GM12873 (cell line): ENCODE results near the gene TEX9.

Source experiments
- TF ChIP-seq, protein P1 (sequence below): IDR thresholded peaks from 2 replicates; pipeline ENCODE4 v1.5.1; 2012; ENCODE audit warnings: low read depth, mild to moderate bottlenecking, moderate library complexity, low read length, control low read depth; ENCODE audit not compliant: insufficient read depth; ENCODE audit errors: missing control alignments

TEX9 gene

DNA sequence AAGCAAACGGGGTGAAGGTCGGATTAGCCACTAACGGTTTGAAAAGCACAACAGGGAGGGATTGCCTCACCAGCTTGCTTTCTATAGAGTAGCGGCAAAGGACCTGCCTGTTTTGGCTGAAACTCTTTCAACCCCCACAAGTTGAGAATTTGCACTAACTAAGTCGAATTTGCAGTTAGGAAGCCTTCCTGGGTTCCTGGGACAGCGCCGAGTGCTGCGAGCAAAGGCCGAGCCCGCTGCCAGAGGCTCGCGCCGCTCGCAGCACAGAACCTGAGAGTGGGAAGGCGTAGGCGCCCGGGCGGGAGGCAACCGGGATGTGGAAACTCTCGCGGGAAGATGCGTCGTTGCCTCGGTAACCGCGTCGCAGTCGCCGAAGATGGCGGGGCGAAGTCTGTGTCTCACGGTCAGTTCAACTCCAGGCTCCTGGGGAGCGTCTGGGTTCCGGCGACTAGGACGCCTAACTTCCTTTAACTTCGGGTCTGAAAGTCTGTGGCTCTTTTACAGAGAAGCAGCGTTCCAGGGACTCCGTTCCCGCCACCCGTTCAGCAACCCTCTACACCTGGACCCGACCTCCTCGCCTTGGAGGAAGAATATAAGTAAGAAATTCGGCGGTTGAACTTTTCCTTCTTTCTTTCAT lies at the start of gene TEX9:
TEX9 (plus strand) TSS at position 352 of the 637 bp plus-strand sequence; CDS start at position 377, 25 bp downstream.
- TF ChIP-seq, protein P1, sequence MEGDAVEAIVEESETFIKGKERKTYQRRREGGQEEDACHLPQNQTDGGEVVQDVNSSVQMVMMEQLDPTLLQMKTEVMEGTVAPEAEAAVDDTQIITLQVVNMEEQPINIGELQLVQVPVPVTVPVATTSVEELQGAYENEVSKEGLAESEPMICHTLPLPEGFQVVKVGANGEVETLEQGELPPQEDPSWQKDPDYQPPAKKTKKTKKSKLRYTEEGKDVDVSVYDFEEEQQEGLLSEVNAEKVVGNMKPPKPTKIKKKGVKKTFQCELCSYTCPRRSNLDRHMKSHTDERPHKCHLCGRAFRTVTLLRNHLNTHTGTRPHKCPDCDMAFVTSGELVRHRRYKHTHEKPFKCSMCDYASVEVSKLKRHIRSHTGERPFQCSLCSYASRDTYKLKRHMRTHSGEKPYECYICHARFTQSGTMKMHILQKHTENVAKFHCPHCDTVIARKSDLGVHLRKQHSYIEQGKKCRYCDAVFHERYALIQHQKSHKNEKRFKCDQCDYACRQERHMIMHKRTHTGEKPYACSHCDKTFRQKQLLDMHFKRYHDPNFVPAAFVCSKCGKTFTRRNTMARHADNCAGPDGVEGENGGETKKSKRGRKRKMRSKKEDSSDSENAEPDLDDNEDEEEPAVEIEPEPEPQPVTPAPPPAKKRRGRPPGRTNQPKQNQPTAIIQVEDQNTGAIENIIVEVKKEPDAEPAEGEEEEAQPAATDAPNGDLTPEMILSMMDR, result no peak

DNA sequence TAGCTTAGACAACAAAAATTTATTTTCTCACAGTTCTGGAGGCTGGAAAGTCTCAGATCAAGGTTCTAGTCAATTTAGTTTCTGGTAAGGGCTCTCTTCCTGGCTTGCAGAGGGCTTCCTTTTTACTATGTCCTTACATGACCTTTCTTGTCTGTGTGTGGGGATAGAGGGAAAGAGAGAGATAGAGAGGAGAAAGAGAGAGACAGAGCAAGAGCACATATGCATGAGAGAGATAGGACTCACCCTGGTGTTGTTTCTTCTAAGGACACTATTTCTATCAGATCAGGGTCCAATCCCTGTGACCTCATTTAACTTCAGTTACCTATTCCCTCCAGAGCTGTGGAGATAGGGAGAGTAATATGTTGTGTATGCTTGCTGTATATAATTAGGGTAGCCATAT lies 44.9 kb upstream of the TEX9 start:
- TF ChIP-seq, protein P1, result no peak

DNA sequence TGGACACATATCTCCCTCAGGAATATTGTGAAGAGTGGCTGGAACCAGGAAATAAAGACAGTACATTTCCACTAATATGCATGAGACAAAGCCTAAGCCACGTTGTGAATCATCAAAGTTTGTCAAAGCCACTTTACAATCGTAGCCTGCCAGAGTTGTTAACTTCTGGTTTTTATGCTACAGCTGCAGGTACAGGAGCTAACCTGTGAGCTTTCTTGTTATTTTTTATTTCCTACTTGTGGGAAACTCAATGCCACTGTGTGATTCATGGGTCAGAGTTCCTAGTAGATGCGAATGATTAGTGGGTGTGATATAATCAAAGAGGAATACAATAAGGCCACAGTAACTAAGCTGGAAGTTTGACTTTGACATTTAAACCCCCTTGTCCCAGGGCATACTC lies 44.4 kb upstream of the TEX9 start:
- TF ChIP-seq, protein P1, result no peak

DNA sequence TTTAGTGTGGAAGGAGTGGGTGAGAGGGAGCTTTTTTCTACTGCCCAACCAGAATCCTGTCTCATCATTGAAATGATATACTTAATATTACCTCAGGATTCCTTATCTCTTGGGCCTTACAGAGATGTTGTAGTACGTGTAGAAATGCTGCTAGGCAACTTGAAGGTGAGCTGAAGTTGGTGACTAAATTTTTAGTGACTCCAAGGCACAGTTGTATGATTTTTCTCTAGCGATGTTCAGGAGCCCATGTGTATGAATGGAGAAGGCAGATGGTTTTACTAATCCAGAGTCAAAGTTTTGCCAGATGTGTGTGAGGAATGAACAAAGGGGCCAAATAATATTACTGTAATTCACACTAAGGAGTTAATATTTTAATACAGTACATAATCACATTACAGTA lies 42.8 kb upstream of the TEX9 start:
- TF ChIP-seq, protein P1, result no peak

GRCh38 chr15:56323435-56323834 lies 41.8 kb upstream of the TEX9 start:
- TF ChIP-seq, protein P1, result no peak

DNA sequence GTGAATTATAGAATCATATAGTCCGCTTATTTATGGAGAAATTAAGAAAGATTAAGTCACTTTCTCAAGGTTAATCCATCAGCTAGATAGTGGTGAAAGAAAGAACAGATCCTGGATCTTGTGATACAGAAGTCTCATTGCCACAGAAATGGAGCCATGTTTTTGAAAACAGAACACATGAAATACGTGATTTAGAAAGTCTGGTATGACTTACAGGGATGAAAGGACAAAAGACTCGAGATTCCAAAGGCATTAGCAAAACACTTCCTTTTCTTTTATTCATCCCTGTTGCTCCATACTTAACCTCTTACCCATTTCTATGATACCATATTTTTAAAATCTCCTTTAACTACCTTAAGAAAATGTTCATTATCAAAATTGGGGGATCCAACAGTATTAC lies 40.0 kb upstream of the TEX9 start:
- TF ChIP-seq, protein P1, result no peak

DNA sequence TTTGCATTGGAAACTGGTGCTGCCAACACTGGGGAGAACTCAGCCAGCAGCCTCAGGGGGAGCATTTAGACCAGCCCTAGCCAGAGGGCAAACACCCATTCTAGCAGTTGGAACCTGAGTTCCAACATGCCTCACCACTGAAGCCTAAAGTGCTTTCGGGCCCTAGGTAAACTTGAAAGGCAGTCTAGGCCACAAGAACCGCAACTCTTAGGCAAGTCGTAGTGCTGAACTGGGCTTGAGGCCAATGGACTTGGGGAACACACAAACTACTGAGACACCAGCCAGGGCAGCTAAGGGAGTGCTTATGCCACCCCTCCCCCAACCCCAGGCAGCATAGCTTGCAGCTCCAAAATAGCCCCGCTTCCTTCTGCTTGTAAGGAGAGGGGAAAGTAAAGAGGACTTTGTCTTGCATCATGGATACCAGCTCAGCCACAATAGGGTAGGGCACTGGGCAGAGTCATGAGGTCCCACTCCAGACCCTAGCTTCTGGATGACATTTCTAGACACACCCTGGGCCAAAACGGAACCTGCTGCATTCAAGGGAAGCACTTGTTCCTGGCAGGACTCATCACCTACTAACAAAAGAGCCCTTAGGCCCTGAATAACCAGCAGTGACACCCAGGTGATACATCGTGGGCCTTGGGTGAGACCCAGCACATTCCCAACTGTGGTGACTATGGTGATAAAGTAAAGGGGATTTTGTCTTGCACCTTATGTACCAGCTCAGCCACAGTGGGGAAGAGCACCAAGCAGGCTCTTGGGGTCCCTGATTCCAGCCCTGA lies 37.3 kb upstream of the TEX9 start:
- TF ChIP-seq, protein P1, result no peak
